GM19468 (cell line): ENCODE results near the gene SMYD3.

Experiments used
- ATAC-seq: cut with Tn5 transposase; IDR thresholded peaks from one replicate; pipeline ENCODE4 v1.9.1; 2021; ENCODE audit warnings: mild to moderate bottlenecking, moderate library complexity, moderate number of reproducible peaks; ENCODE audit not compliant: unreplicated experiment; ENCODE audit errors: extremely low read depth

The SMYD3 gene

GRCh38 chr1:246420300-246420699, 86.8 kb downstream of the SMYD3 start:
- ATAC-seq, result no peak

- no peak for ATAC-seq
These were observed 88.3 kb downstream of the SMYD3 start for GRCh38 chr1:246418565-246419312.

- ATAC-seq, result no peak
These were observed 89.1 kb downstream of the SMYD3 start for GRCh38 chr1:246417813-246418564.

- no peak for ATAC-seq
These were observed 89.8 kb downstream of the SMYD3 start for GRCh38 chr1:246417152-246417812.

GRCh38 chr1:246416261-246416660, 90.8 kb downstream of the SMYD3 start:
- no peak for ATAC-seq

GRCh38 chr1:246415028-246415427, 92.1 kb downstream of the SMYD3 start:
- ATAC-seq, result no peak

- ATAC-seq, result no peak
These were observed 93.6 kb downstream of the SMYD3 start for GRCh38 chr1:246413430-246413829.

GRCh38 chr1:246404078-246404477, 103.0 kb downstream of the SMYD3 start:
- no peak for ATAC-seq

- no peak for ATAC-seq
These were observed 108.8 kb downstream of the SMYD3 start for GRCh38 chr1:246398126-246398813.

- ATAC-seq, result no peak
These were observed 110.0 kb downstream of the SMYD3 start for GRCh38 chr1:246397046-246397445.

- ATAC-seq, result no peak
These were observed 110.8 kb downstream of the SMYD3 start for GRCh38 chr1:246396322-246396721.

GRCh38 chr1:246394121-246394520, 113.0 kb downstream of the SMYD3 start:
- no peak for ATAC-seq

- ATAC-seq, result no peak
These were observed 116.2 kb downstream of the SMYD3 start for GRCh38 chr1:246390855-246391254.

- no peak for ATAC-seq
These were observed 122.5 kb downstream of the SMYD3 start for GRCh38 chr1:246384616-246385015.

GRCh38 chr1:246383791-246384190, 123.3 kb downstream of the SMYD3 start:
- ATAC-seq, result no peak

GRCh38 chr1:246383239-246383589, 123.9 kb downstream of the SMYD3 start:
- no peak for ATAC-seq

GRCh38 chr1:246382589-246383238, 124.4 kb downstream of the SMYD3 start:
- ATAC-seq, result no peak

- ATAC-seq, result no peak
These were observed 125.6 kb downstream of the SMYD3 start for GRCh38 chr1:246381452-246381851.

GRCh38 chr1:246377625-246378153, 129.4 kb downstream of the SMYD3 start:
- ATAC-seq, result no peak
